OCI-LY1 (cell line): ENCODE data around the gene HPSE2.

Experiments used
- CTCF ChIP-seq: fragments of 200-600 bp; sonication (generic), shearing (Covaris generic); IDR thresholded peaks from 2 replicates; pipeline ENCODE4 v1.5.1; 2017; ENCODE audit warnings: mild to moderate bottlenecking, antibody characterized with exemption, low read length, moderate library complexity, mixed read lengths
- EZH2 ChIP-seq: fragments of 200-600 bp; sonication (generic), shearing (Covaris generic); IDR thresholded peaks from 2 replicates; pipeline ENCODE4 v1.8.0; 2017; ENCODE audit warnings: borderline replicate concordance, mixed run types, mild to moderate bottlenecking, antibody characterized with exemption, low read length, moderate library complexity, mixed read lengths

GRCh38 chr10:98880971-98881370 is 354.7 kb downstream of the HPSE2 start:
- no peak for TF ChIP-seq CTCF
- TF ChIP-seq EZH2, result no peak
